Mesothelial cell of epicardium (in vitro differentiated cells): ENCODE measurements around the gene NLRP14. TPM values are rescaled to one million over a fixed set of nuclear protein-coding genes. Genes with fewer than 3 reads are reported as not detected.

Experiments
- DNase-seq, 2 experiments: peaks; one replicate each; pipeline ENCODE4 v3.0.0; 2021; ENCODE audit warnings: low spot score in 2 of 2; ENCODE audit not compliant: unreplicated experiment in 2 of 2
- H3K27ac Mint-ChIP-seq: 2 replicates; pipeline ENCODE4 v1.8.0; 2021; ENCODE audit warnings: mixed read lengths
- H3K27me3 Mint-ChIP-seq: 2 replicates; pipeline ENCODE4 v1.8.0; 2021; ENCODE audit warnings: low read depth, mixed read lengths
- H3K36me3 Mint-ChIP-seq: 2 replicates; pipeline ENCODE4 v1.8.0; 2021; ENCODE audit warnings: mixed read lengths
- H3K4me1 Mint-ChIP-seq: 2 replicates; pipeline ENCODE4 v1.8.0; 2021; ENCODE audit warnings: mixed read lengths
- H3K4me3 Mint-ChIP-seq: 2 replicates; pipeline ENCODE4 v1.8.0; 2021; ENCODE audit warnings: mild to moderate bottlenecking, moderate library complexity, mixed read lengths
- H3K9me3 Mint-ChIP-seq: 2 replicates; pipeline ENCODE4 v1.8.0; 2021; ENCODE audit warnings: mixed read lengths
- CTCF ChIP-seq: fragments of 200-600 bp; sonication (generic); IDR thresholded peaks from one replicate; pipeline ENCODE4 v1.5.0; 2021; ENCODE audit warnings: antibody characterized with exemption; ENCODE audit not compliant: unreplicated experiment
- total RNA-seq: library from RNA; stranded (reverse); gene quantifications from 3 replicates; pipeline ENCODE4 v1.2.1, GENCODE V29; 2021

Gene NLRP14
- total RNA-seq, 1 donor from 2014 or later: 0.51 TPM

- H3K36me3 Mint-ChIP-seq: no peaks in the 10 kb centered on the region
- DNase-seq: no peak
- no peak for TF ChIP-seq CTCF
- no peaks in the 10 kb centered on the region for H3K9me3 Mint-ChIP-seq
- no peak overlapping the region for H3K27ac Mint-ChIP-seq
- peaks cover 23% of the 10 kb centered on the region for H3K27me3 Mint-ChIP-seq
- H3K4me1 Mint-ChIP-seq: no peaks in the 10 kb centered on the region
- no peak overlapping the region for H3K4me3 Mint-ChIP-seq
These were observed 11.2 kb downstream of the NLRP14 start for GRCh38 chr11:7031471-7031871.

- no peaks in the 10 kb centered on the region for H3K9me3 Mint-ChIP-seq
- H3K27ac Mint-ChIP-seq: no peak overlapping the region
- H3K36me3 Mint-ChIP-seq: no peaks in the 10 kb centered on the region
- H3K4me3 Mint-ChIP-seq: no peak overlapping the region
- H3K4me1 Mint-ChIP-seq: no peaks in the 10 kb centered on the region
- no peak for DNase-seq
- TF ChIP-seq CTCF: no peak
- peaks cover 21% of the 10 kb centered on the region for H3K27me3 Mint-ChIP-seq
These were observed 12.4 kb downstream of the NLRP14 start for GRCh38 chr11:7032692-7033091.

- TF ChIP-seq CTCF: no peak
- Mint-ChIP-seq H3K27ac (no peak overlapping the region), H3K4me1 (no peaks in the 10 kb centered on the region), H3K9me3 (no peaks in the 10 kb centered on the region), H3K27me3 (peaks cover 21% of the 10 kb centered on the region), H3K4me3 (no peak overlapping the region), H3K36me3 (no peaks in the 10 kb centered on the region)
- DNase-seq: no peak
These were observed 13.7 kb downstream of the NLRP14 start for GRCh38 chr11:7034019-7034418.

- no peak overlapping the region for H3K27ac Mint-ChIP-seq
- peaks cover 12% of the 10 kb centered on the region for H3K27me3 Mint-ChIP-seq
- no peak for DNase-seq
- no peak overlapping the region for H3K4me3 Mint-ChIP-seq
- H3K36me3 Mint-ChIP-seq: no peaks in the 10 kb centered on the region
- H3K4me1 Mint-ChIP-seq: no peaks in the 10 kb centered on the region
- TF ChIP-seq CTCF: no peak
- H3K9me3 Mint-ChIP-seq: peaks cover 5% of the 10 kb centered on the region
These were observed 26.3 kb downstream of the NLRP14 start for GRCh38 chr11:7046474-7047175.

- Mint-ChIP-seq H3K4me1 (no peaks in the 10 kb centered on the region), H3K36me3 (no peaks in the 10 kb centered on the region), H3K9me3 (peaks cover 5% of the 10 kb centered on the region), H3K27ac (no peak overlapping the region), H3K27me3 (peaks cover 17% of the 10 kb centered on the region), H3K4me3 (no peak overlapping the region)
- no peak for TF ChIP-seq CTCF
- no peak for DNase-seq
These were observed 29.9 kb downstream of the NLRP14 start for GRCh38 chr11:7050191-7050590.
